LoVo (cell line): Measurements from ENCODE around the gene ANKFN1.

Experiments used
- DNase-seq: peaks from one replicate; pipeline ENCODE4 v3.0.0-alpha.2; 2016; ENCODE audit warnings: low spot score

ANKFN1 gene

GRCh38 chr17:56148333-56148732 is 4.9 kb upstream of the ANKFN1 start:
- no peak for DNase-seq

GRCh38 chr17:56149266-56150036 is 3.8 kb upstream of the ANKFN1 start:
- no peak for DNase-seq

GRCh38 chr17:56150649-56151048 is 2.6 kb upstream of the ANKFN1 start:
- peak; percentile 12 for DNase-seq

GRCh38 chr17:56157845-56158244 is 4.6 kb downstream of the ANKFN1 start:
- no peak for DNase-seq

GRCh38 chr17:56158344-56158743 is 5.1 kb downstream of the ANKFN1 start:
- no peak for DNase-seq

- no peak for DNase-seq
Observed at GRCh38 chr17:56158915-56159825, 5.9 kb downstream of the ANKFN1 start.

GRCh38 chr17:56159826-56160380 is 6.6 kb downstream of the ANKFN1 start:
- DNase-seq = no peak

GRCh38 chr17:56160422-56160821 is 7.1 kb downstream of the ANKFN1 start:
- no peak for DNase-seq

- no peak for DNase-seq
Observed at GRCh38 chr17:56165072-56165641, 11.9 kb downstream of the ANKFN1 start.

- no peak for DNase-seq
Observed at GRCh38 chr17:56167491-56167890, 14.2 kb downstream of the ANKFN1 start.

GRCh38 chr17:56169621-56170020 is 16.3 kb downstream of the ANKFN1 start:
- DNase-seq = no peak

- DNase-seq = no peak
Observed at GRCh38 chr17:56171186-56171959, 18.1 kb downstream of the ANKFN1 start.

GRCh38 chr17:56172517-56172982 is 19.3 kb downstream of the ANKFN1 start:
- no peak for DNase-seq

- DNase-seq = no peak
Observed at GRCh38 chr17:56173026-56173425, 19.8 kb downstream of the ANKFN1 start.

GRCh38 chr17:56173958-56174835 is 20.9 kb downstream of the ANKFN1 start:
- DNase-seq = no peak

GRCh38 chr17:56175299-56175955 is 22.2 kb downstream of the ANKFN1 start:
- no peak for DNase-seq

GRCh38 chr17:56176091-56176490 is 22.8 kb downstream of the ANKFN1 start:
- peak; percentile 36 for DNase-seq

GRCh38 chr17:56177361-56177760 is 24.1 kb downstream of the ANKFN1 start:
- DNase-seq = no peak

GRCh38 chr17:56178203-56178602 is 24.9 kb downstream of the ANKFN1 start:
- no peak for DNase-seq

- no peak for DNase-seq
Observed at GRCh38 chr17:56182081-56182480, 28.8 kb downstream of the ANKFN1 start.
